ENCODE data around the gene RAB29. TPM values are rescaled to one million over a fixed set of nuclear protein-coding genes. Genes with fewer than 3 reads are reported as not detected.

The RAB29 gene
- total RNA-seq, 1 donor: 43.2 TPM

DNA sequence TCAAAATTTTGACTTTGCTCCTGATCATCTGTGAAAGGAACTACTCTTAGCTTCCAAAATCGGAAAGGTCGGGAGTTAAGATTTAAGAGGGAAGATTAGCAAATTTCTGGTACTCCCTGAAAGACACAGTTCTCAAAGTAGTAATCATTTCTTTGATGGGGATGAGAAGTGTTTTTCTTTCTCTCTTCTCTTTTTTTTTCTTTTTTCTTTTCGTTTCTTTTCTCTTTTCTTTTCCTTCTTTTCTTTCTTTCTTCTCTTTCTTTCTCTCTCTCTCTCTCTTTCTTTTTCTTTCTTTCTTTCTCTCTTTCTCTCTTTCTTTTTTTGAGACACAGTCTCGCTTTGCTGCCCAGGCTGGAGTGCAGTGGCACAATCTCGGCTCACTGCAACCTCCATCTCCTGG, 5.1 kb upstream of the RAB29 start:
- H3K4me3 ChIP-seq (ENCODE audit: low read depth, low read length): no peak overlapping the region
- TF ChIP-seq, protein P1, sequence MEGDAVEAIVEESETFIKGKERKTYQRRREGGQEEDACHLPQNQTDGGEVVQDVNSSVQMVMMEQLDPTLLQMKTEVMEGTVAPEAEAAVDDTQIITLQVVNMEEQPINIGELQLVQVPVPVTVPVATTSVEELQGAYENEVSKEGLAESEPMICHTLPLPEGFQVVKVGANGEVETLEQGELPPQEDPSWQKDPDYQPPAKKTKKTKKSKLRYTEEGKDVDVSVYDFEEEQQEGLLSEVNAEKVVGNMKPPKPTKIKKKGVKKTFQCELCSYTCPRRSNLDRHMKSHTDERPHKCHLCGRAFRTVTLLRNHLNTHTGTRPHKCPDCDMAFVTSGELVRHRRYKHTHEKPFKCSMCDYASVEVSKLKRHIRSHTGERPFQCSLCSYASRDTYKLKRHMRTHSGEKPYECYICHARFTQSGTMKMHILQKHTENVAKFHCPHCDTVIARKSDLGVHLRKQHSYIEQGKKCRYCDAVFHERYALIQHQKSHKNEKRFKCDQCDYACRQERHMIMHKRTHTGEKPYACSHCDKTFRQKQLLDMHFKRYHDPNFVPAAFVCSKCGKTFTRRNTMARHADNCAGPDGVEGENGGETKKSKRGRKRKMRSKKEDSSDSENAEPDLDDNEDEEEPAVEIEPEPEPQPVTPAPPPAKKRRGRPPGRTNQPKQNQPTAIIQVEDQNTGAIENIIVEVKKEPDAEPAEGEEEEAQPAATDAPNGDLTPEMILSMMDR (IDR thresholded peaks at IDR 0.05; ENCODE audit: insufficient read depth, low read depth, low read length): no peak
- no peak for DNase-seq (ENCODE audit: low read depth)

DNA sequence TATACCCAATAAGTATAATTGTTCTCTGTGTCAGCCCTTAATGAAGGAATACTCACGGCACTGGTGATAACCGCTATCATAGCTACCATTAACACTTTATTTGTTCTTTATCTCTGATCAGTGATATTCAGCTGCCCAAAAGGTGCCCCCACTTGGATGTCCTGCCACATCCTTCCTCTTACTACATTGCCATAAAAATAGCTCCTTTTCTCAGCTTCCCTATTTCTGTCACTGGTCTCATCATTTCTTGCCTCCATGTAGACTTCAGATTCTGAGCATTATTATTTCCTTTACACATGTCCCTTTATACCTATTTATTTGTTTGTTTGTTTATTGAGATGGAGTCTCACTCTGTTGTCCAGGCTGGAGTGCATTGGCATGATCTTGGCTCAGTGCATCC, 2.7 kb upstream of the RAB29 start:
- TF ChIP-seq, protein P1 (IDR thresholded peaks at IDR 0.05; ENCODE audit: insufficient read depth, low read depth, low read length): no peak
- no peak for DNase-seq (ENCODE audit: low read depth)
- H3K4me3 ChIP-seq (ENCODE audit: low read depth, low read length): no peak overlapping the region

DNA sequence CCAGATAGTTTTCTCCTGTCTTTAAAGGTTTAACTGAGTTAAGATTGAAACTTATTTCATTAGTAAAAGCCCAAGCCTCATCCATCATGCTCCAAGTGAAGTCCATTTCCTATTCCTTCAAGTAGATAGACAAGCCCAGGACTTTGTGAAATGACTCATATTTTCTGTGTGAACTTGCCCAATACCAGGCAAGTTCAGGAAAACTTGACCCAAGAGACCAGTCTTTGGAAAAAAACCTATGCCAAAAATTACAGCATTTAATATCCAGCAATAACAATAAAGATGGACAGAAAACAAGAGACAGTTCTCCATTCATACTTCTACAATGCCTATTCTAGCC, 405 bp upstream of the RAB29 start:
- peak; percentile 70 for DNase-seq (ENCODE audit: low read depth)
- peak overlapping the region; percentile 85 for H3K4me3 ChIP-seq (ENCODE audit: low read depth, low read length)
- TF ChIP-seq, protein P1 (IDR thresholded peaks at IDR 0.05; ENCODE audit: insufficient read depth, low read depth, low read length): no peak

DNA sequence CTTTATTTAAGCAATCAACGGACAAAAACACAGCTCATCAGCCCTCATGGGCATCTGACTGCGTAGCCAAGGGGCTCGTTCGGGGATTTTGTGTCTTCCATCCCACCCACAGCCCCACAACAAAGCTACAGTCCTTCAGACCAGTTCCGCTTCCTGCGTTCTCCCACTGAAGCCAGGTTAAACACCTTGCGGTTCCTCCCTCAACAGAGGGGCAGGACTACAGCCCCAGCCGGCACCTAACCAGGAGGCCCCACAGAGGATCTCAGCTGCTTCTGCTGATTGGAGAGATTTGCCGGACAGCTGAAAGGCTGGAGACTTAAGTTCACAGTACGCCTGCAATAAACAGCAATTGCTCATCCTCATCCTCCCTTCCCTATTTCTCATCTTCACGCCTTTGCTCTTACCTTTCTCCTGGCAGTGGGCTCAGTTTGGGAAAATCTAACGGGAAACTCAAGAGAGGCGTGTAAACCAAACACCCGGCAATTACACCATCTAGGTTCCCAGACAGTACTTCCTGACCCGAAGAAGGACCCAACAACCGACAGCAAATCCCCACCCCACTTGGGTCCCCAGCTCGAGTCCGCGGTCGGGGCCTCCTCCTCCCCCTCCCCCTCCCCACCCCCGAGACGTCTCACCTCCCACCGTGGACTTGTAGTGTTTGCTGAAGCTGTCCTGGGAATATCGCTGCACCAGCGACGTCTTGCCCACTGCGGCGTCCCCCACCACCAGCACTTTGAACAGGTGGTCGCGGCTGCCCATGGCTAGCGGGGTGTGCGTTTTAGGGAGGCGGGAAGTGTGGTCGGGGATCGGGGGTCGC, 876 bp downstream of the RAB29 start:
- TF ChIP-seq, protein P1 (IDR thresholded peaks at IDR 0.05; ENCODE audit: insufficient read depth, low read depth, low read length): no peak
- peak; percentile 17 for DNase-seq (ENCODE audit: low read depth)

DNA sequence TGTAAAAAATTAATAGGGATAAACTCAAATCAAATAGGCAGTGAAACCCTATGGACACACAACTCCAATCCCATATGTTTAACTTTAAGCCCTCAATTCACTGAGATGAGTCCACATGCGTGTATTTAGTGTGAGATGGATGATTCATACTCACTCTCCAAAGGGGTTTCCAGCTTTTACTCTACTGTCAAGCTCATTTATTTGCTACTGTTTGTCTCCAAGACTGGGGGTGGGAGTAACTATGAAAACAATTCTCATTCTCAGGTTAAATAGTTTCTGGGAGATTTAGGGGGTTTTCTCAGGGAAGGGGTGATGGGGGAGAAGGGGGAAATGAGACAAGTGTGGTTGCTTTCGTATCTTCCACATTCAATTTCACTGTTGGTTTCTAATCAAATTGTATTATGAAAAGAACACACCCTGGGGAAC, 2.7 kb downstream of the RAB29 start:
- TF ChIP-seq, protein P1 (IDR thresholded peaks at IDR 0.05; ENCODE audit: insufficient read depth, low read depth, low read length): no peak
- H3K4me3 ChIP-seq (ENCODE audit: low read depth, low read length): no peak overlapping the region
- DNase-seq (ENCODE audit: low read depth): no peak

More for the DNA sequence above, 876 bp downstream of the RAB29 start:
- peak overlapping the region; percentile 85 for H3K4me3 ChIP-seq (ENCODE audit: low read depth, low read length)

DNA sequence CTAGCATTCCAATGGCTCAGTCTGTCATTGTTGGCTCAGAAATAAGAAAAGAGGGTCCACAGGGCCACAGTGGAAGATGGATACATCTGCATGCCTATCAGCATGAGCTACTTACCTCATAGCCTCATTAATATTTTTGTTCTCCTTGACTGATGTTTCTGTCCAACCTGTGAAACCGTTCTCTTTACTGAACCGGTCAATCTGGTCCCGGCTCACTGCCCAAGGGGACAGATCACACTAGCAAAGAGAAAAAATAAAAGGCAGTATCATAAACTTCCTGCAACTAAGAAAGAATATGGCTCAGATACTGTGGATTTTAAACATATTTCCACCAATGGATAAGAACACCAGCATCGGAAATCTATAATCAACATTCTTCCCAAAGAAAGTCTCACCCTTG, 4.7 kb downstream of the RAB29 start:
- TF ChIP-seq, protein P1 (IDR thresholded peaks at IDR 0.05; ENCODE audit: insufficient read depth, low read depth, low read length): no peak
- DNase-seq (ENCODE audit: low read depth): no peak
- no peak overlapping the region for H3K4me3 ChIP-seq (ENCODE audit: low read depth, low read length)

Measured in fibroblast of villous mesenchyme (primary cell).